SK-N-MC (cell line): ENCODE data around the gene MTCL1.

ENCODE experiments used
- EZH2 ChIP-seq: fragments of 200-600 bp; sonication (generic); IDR thresholded peaks from one replicate; pipeline ENCODE4 v1.6.1; 2017; ENCODE audit warnings: antibody characterized with exemption
- POLR2AphosphoS5 ChIP-seq: IDR thresholded peaks from 2 replicates; pipeline ENCODE4 v1.6.1; 2012; ENCODE audit warnings: mild to moderate bottlenecking, low read depth, low read length, borderline replicate concordance

DNA sequence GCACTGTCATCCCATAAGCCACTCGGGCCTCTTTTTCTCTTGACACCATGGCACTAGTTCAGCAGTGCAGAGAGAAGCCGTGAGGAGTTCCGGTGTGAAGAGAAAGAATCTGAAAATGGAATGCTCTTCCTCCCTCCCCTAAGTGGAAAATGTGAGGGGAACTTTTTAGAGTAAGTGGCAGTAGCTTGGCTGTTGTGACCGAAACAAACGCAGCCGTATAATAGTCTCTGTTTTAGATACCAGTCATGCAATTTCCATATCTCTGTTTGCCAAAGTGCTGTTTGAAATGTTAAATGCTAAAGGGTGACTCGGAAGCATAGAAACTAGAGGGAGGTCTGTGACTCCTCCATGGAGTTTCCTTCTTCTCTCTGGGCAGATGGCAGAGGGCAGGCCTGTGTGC is 122.9 kb downstream of the MTCL1 start:
- TF ChIP-seq POLR2AphosphoS5 (no peak), EZH2 (no peak)
